HepG2 (cell line): ENCODE measurements around the gene RAC3. TPM values are rescaled to one million over a fixed set of nuclear protein-coding genes. Genes with fewer than 3 reads are reported as not detected.

ENCODE experiments used
- BRCA1 ChIP-seq: sonication (generic); formaldehyde crosslinking; IDR thresholded peaks from 2 replicates; pipeline ENCODE4 v1.4.0; 2020; ENCODE audit warnings: missing genetic modification reagents
- EZH2 ChIP-seq: conservative IDR thresholded peaks from 2 replicates; pipeline ENCODE4 v1.6.1; 2012; ENCODE audit warnings: mild to moderate bottlenecking, low read depth, low read length, moderate library complexity
- IKZF4 ChIP-seq: sonication (generic); formaldehyde crosslinking; IDR thresholded peaks from 2 replicates; pipeline ENCODE4 v1.5.1; 2020; ENCODE audit warnings: borderline replicate concordance, mild to moderate bottlenecking, low read depth, missing genetic modification reagents; ENCODE audit errors: not compliant biosample characterization
- NAIF1 ChIP-seq: sonication (generic); formaldehyde crosslinking; IDR thresholded peaks from 2 replicates; pipeline ENCODE4 v1.5.0; 2020; ENCODE audit warnings: mild to moderate bottlenecking, missing genetic modification reagents, borderline replicate concordance
- NCOA1 ChIP-seq: sonication (generic); formaldehyde crosslinking; IDR thresholded peaks from 2 replicates; pipeline ENCODE4 v1.9.0; 2021; ENCODE audit warnings: missing genetic modification reagents
- RELA ChIP-seq: sonication (generic); formaldehyde crosslinking; IDR thresholded peaks from 2 replicates; pipeline ENCODE4 v1.4.0; 2020; ENCODE audit warnings: missing genetic modification reagents
- RFX1 ChIP-seq: fragments of 450-650 bp; IDR thresholded peaks from 2 replicates; pipeline ENCODE4 v1.6.1; 2017
- TAF15 ChIP-seq: fragments of 200-400 bp; formaldehyde crosslinking; IDR thresholded peaks from one replicate; pipeline ENCODE4 v1.6.1; 2018; ENCODE audit warnings: mild to moderate bottlenecking, low read depth, low read length; ENCODE audit not compliant: poor library complexity, severe bottlenecking
- ZNF460 ChIP-seq: sonication (generic); formaldehyde crosslinking; IDR thresholded peaks from 2 replicates; pipeline ENCODE4 v1.5.1; 2020; ENCODE audit warnings: missing genetic modification reagents, mild to moderate bottlenecking, borderline replicate concordance
- polyA plus RNA-seq, 8 experiments: library from polyadenylated mRNA; depleted of rRNA in 3 of 8; stranded (reverse) in 7 of 8; unstranded in 1 of 8; fragments of >200 nt; fragmentation: Illumina TruSeq in 4 of 8; extraction: Trizol in 4 of 8; gene quantifications; 2 replicates each; pipeline versions ENCODE4 v1.2.1 to v1.2.3, GENCODE V29; 2011 to 2016; ENCODE audit warnings: low read depth in 4 of 8, missing spikeins in 1 of 8, mixed read lengths in 1 of 8; ENCODE audit not compliant: insufficient read depth in 1 of 8
- total RNA-seq, 5 experiments: library from RNA; depleted of rRNA; stranded (reverse); fragments of >200 nt; fragmentation: Illumina TruSeq; extraction: Trizol; gene quantifications; 2 replicates each; pipeline ENCODE4 v1.2.3, GENCODE V29; 2016; ENCODE audit warnings: low read depth in 1 of 5
- TF ChIP-seq, protein P1 (sequence below): sonication (generic); formaldehyde crosslinking; IDR thresholded peaks from 2 replicates; pipeline ENCODE4 v1.9.0; 2021; ENCODE audit warnings: missing genetic modification reagents, borderline replicate concordance
- TF ChIP-seq, protein P2 (sequence below): IDR thresholded peaks from 2 replicates; pipeline ENCODE4 v1.6.1; 2018; ENCODE audit warnings: missing genetic modification reagents
- TF ChIP-seq, protein P3 (sequence below): sonication (generic); formaldehyde crosslinking; IDR thresholded peaks from 2 replicates; pipeline ENCODE4 v1.5.0; 2020; ENCODE audit warnings: missing genetic modification reagents
- TF ChIP-seq, protein P4 (sequence below): sonication (generic); formaldehyde crosslinking; IDR thresholded peaks from 2 replicates; pipeline ENCODE4 v1.4.0; 2020; ENCODE audit warnings: missing genetic modification reagents
- TF ChIP-seq, protein P5 (sequence below): IDR thresholded peaks from 2 replicates; pipeline ENCODE4 v1.4.0; 2020; ENCODE audit warnings: mild to moderate bottlenecking, missing genetic modification reagents

The RAC3 gene
- total and polyA plus RNA-seq, 2 of the 13 experiments (the other 11 are each of a cell fraction or from before 2014, with no cell fraction given): 10.5 to 21.3 TPM

DNA sequence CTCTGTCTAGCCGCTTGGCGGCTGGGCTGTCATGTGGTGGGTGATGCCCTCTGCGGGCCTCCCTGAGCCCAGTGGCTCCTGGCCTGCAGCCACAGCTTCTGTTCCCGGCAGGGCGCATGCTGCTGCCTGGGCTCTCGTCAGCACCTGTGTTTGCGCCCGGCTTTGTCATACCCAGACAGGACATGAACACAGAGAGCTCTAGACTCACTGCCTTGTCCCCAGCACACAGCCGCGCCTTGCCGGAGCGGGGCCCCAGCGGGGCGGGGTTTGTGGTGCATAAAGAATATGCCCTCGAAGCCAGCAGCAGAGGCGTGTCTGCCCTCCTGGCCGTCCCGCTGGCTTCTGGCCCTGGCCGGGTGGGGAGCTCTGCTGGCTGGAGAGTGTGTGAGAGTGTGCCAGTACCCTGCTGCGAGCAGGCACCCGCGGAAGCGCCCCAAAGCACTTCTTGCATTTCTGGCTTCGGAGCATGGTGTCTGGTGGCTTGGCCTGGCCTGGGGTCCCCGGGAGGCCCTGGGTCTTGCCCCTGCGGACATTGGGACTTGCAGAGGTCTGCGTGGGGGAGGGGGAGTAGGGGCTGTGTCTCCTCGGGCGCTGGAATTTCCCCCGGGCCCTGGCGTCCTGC is 39.7 kb upstream of the RAC3 start (continued):
- TF ChIP-seq, protein P1, sequence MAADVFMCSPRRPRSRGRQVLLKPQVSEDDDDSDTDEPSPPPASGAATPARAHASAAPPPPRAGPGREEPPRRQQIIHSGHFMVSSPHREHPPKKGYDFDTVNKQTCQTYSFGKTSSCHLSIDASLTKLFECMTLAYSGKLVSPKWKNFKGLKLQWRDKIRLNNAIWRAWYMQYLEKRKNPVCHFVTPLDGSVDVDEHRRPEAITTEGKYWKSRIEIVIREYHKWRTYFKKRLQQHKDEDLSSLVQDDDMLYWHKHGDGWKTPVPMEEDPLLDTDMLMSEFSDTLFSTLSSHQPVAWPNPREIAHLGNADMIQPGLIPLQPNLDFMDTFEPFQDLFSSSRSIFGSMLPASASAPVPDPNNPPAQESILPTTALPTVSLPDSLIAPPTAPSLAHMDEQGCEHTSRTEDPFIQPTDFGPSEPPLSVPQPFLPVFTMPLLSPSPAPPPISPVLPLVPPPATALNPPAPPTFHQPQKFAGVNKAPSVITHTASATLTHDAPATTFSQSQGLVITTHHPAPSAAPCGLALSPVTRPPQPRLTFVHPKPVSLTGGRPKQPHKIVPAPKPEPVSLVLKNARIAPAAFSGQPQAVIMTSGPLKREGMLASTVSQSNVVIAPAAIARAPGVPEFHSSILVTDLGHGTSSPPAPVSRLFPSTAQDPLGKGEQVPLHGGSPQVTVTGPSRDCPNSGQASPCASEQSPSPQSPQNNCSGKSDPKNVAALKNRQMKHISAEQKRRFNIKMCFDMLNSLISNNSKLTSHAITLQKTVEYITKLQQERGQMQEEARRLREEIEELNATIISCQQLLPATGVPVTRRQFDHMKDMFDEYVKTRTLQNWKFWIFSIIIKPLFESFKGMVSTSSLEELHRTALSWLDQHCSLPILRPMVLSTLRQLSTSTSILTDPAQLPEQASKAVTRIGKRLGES (CRISPR knock-in tag): peak; percentile 93
- TF ChIP-seq RELA (CRISPR knock-in tag) (peak; percentile 51; the same call in 1 of the 2 replicates), NAIF1 (CRISPR knock-in tag) (peak; percentile 95; the same call in 1 of the 2 replicates), TAF15 (peak; percentile 84), EZH2 (no peak), RFX1 (no peak), ZNF460 (CRISPR knock-in tag) (peak; percentile 6; the same call in 1 of the 2 replicates), NCOA1 (CRISPR knock-in tag) (peak; percentile 84; the same call in 1 of the 2 replicates), BRCA1 (no peak), IKZF4 (CRISPR knock-in tag) (peak; percentile 39)
- TF ChIP-seq, protein P2, sequence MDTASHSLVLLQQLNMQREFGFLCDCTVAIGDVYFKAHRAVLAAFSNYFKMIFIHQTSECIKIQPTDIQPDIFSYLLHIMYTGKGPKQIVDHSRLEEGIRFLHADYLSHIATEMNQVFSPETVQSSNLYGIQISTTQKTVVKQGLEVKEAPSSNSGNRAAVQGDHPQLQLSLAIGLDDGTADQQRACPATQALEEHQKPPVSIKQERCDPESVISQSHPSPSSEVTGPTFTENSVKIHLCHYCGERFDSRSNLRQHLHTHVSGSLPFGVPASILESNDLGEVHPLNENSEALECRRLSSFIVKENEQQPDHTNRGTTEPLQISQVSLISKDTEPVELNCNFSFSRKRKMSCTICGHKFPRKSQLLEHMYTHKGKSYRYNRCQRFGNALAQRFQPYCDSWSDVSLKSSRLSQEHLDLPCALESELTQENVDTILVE: peak; percentile 74
- TF ChIP-seq, protein P3, sequence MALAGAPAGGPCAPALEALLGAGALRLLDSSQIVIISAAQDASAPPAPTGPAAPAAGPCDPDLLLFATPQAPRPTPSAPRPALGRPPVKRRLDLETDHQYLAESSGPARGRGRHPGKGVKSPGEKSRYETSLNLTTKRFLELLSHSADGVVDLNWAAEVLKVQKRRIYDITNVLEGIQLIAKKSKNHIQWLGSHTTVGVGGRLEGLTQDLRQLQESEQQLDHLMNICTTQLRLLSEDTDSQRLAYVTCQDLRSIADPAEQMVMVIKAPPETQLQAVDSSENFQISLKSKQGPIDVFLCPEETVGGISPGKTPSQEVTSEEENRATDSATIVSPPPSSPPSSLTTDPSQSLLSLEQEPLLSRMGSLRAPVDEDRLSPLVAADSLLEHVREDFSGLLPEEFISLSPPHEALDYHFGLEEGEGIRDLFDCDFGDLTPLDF (CRISPR knock-in tag): peak; percentile 87
- TF ChIP-seq, protein P4, sequence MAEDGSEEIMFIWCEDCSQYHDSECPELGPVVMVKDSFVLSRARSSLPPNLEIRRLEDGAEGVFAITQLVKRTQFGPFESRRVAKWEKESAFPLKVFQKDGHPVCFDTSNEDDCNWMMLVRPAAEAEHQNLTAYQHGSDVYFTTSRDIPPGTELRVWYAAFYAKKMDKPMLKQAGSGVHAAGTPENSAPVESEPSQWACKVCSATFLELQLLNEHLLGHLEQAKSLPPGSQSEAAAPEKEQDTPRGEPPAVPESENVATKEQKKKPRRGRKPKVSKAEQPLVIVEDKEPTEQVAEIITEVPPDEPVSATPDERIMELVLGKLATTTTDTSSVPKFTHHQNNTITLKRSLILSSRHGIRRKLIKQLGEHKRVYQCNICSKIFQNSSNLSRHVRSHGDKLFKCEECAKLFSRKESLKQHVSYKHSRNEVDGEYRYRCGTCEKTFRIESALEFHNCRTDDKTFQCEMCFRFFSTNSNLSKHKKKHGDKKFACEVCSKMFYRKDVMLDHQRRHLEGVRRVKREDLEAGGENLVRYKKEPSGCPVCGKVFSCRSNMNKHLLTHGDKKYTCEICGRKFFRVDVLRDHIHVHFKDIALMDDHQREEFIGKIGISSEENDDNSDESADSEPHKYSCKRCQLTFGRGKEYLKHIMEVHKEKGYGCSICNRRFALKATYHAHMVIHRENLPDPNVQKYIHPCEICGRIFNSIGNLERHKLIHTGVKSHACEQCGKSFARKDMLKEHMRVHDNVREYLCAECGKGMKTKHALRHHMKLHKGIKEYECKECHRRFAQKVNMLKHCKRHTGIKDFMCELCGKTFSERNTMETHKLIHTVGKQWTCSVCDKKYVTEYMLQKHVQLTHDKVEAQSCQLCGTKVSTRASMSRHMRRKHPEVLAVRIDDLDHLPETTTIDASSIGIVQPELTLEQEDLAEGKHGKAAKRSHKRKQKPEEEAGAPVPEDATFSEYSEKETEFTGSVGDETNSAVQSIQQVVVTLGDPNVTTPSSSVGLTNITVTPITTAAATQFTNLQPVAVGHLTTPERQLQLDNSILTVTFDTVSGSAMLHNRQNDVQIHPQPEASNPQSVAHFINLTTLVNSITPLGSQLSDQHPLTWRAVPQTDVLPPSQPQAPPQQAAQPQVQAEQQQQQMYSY (CRISPR knock-in tag): peak; percentile 81
- TF ChIP-seq, protein P5, sequence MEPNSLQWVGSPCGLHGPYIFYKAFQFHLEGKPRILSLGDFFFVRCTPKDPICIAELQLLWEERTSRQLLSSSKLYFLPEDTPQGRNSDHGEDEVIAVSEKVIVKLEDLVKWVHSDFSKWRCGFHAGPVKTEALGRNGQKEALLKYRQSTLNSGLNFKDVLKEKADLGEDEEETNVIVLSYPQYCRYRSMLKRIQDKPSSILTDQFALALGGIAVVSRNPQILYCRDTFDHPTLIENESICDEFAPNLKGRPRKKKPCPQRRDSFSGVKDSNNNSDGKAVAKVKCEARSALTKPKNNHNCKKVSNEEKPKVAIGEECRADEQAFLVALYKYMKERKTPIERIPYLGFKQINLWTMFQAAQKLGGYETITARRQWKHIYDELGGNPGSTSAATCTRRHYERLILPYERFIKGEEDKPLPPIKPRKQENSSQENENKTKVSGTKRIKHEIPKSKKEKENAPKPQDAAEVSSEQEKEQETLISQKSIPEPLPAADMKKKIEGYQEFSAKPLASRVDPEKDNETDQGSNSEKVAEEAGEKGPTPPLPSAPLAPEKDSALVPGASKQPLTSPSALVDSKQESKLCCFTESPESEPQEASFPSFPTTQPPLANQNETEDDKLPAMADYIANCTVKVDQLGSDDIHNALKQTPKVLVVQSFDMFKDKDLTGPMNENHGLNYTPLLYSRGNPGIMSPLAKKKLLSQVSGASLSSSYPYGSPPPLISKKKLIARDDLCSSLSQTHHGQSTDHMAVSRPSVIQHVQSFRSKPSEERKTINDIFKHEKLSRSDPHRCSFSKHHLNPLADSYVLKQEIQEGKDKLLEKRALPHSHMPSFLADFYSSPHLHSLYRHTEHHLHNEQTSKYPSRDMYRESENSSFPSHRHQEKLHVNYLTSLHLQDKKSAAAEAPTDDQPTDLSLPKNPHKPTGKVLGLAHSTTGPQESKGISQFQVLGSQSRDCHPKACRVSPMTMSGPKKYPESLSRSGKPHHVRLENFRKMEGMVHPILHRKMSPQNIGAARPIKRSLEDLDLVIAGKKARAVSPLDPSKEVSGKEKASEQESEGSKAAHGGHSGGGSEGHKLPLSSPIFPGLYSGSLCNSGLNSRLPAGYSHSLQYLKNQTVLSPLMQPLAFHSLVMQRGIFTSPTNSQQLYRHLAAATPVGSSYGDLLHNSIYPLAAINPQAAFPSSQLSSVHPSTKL (CRISPR knock-in tag): peak; percentile 63
